ENCODE results near the gene ABCA3.

The ABCA3 gene

DNA sequence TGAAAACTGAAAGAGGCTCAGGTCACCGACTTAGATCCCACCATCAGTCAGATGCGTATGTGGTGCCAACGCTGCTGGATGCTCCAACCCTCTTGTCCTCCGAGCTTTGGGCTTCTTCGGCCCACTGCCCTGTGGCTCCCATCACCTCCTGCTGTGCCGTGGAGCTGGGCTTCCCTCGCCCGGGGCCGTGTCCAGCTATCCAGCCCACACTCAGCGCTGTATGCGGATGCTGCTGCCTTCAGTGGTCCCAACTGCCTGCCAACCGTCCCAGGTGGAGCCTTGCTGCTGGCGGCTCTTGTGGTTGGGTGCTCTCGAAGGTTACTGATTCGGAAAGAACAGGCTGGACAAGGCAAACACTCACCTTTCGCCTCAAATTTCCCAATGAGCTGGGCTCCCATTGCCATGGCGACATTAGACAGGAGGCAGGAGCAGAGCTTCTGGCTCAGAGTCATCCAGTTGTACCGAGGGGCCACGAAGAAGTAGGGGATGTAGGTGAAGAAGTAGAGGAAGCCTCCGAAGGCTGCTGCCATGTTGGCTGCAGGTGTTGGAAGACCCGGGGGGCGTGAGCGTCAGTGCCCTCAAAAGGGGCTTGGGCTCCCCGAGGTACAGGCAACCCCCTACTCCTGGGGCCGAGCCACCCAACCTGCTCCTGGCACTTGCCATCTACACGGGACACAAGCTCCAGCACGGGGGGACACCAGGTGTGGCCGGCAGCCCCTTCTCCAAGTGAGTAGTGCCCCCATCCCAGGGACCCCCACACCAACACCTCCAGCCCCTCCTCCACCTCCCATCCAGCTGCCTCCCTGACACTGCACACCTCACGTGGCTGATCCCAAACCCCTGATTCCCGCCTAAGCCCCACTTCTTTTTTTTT is 32.2 kb downstream of the ABCA3 start:
- no peak for DNase-seq

- no peak for DNase-seq
These were observed 40.7 kb downstream of the ABCA3 start for GRCh38 chr16:2299915-2300192.

GRCh38 chr16:2299121-2299914 is 41.2 kb downstream of the ABCA3 start:
- DNase-seq = no peak

- DNase-seq = no peak
These were observed 41.9 kb downstream of the ABCA3 start for GRCh38 chr16:2298621-2299020.

DNA sequence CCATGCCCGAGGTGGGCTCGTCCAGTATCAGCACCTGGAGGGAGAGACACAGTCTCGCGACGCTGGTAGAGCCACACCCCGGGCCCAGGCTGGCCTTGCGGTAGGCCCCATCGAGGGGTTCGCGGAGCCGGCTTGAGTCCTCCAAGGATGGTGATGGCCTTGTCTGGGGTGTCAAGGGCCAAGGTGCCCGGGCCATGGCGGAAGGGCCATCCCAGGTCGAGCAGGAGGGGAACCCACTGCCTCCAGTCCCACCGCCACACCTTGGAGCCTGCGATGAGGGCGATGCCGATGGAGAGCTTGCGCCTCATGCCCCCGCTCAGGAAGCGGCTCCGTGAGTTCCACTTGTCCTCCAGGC is 43.0 kb downstream of the ABCA3 start:
- no peak for DNase-seq

DNA sequence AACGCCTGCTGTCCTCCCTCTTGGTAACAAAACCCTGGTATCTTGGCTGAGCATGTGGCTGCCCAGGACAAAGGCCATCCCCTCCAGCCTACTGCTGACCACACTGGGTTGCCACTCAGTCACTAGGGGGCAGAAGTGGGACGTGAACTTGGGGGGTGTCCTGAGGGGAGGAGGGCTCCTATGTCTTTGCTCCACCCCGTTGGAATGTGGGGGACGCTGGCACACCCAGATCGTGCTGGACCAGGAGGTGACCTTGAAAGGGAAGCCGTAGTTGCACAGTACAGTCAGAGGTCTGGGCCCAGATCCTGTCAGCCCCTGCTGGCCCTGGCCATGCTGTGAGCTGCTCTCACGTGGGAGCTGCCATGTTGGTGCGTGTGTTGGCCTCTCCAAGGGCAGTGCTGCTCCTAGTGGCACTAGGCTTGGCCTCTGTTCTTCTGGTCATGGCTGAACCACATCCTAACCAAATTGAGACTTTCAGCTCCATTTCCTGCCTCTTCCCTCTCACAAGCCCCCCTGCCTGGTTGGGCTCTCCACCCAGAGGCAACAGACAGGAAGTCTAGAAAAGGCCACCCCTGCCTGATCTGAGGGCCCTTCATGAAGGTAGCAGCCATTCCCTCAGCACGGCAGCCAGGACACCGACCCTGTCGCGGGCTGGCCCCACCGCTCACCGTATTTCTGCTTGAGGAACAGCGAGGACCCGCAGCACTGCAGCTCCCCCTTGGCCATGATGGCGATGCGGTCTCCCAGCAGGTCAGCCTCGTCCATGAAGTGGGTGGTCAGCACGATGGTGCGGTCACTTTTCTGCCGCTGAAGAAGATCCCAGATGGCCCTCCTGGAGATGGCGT is 43.6 kb downstream of the ABCA3 start:
- DNase-seq = peak in 1 of 2 donors; percentile 5

GRCh38 chr16:2295056-2295798 is 45.3 kb downstream of the ABCA3 start:
- DNase-seq = peak in 1 of 2 donors; percentile 12

DNA sequence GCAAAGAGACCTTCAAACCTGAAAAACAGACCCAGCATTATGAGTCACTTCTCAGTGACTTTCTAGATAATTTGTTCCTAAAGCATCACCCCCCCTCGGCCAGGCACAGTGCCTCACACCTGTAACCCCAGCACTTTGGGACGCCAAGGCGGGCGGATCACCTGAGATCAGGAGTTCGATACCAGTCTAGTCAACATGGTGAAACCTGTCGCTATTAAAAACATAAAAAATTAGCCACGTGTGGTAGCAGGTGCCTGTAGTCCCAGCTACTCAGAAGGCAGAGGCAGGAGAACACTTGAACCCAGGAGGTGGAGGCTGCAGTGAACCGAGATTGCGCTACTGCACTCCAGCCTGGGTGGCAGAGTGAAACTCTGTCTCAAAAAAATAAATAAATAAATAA is 48.3 kb downstream of the ABCA3 start:
- DNase-seq = no peak

GRCh38 chr16:2289282-2289681 is 51.2 kb downstream of the ABCA3 start:
- no peak for DNase-seq

DNA sequence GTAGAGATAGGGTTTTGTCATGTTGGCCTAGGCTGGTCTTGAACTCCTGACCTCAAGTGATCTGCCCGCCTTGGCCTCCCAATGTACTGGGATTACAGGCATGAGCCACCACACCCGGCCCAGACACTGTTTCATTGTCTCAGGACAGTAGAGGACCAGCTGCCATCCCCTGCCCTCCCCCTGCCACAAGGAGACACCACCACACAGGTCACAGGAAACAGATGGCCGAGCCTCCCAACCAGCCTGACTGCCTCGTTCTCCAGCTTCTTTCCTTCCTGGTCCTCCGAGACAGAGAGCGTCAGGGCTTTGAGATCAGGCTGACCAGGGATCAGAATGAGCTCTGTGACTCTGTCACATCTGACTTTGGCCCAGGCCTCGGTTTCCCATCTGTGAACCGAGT is 51.8 kb downstream of the ABCA3 start:
- no peak for DNase-seq

- DNase-seq = no peak
These were observed 52.5 kb downstream of the ABCA3 start for GRCh38 chr16:2287916-2288547.

DNA sequence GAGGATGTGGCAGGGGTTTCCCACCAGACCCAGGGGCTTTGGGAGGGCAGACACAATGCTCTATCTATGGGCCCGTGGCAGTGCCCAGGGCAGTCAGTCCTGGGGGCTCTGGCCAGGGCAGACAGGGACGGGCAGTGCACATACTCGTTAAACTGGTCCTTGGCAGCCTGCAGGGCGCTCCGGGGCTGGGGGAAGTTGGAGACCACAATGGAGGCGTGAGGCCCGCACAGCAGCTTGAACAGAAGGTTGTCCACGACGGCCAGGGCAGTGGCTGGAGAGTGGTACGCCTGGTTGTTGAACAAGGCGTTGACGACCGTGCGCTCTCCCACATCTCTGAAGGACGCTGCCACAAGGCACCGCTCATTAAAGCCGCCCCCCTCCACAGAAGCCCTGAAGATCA is 54.0 kb downstream of the ABCA3 start:
- no peak for DNase-seq

- DNase-seq = no peak
These were observed 54.8 kb downstream of the ABCA3 start for GRCh38 chr16:2285731-2286191.

DNA sequence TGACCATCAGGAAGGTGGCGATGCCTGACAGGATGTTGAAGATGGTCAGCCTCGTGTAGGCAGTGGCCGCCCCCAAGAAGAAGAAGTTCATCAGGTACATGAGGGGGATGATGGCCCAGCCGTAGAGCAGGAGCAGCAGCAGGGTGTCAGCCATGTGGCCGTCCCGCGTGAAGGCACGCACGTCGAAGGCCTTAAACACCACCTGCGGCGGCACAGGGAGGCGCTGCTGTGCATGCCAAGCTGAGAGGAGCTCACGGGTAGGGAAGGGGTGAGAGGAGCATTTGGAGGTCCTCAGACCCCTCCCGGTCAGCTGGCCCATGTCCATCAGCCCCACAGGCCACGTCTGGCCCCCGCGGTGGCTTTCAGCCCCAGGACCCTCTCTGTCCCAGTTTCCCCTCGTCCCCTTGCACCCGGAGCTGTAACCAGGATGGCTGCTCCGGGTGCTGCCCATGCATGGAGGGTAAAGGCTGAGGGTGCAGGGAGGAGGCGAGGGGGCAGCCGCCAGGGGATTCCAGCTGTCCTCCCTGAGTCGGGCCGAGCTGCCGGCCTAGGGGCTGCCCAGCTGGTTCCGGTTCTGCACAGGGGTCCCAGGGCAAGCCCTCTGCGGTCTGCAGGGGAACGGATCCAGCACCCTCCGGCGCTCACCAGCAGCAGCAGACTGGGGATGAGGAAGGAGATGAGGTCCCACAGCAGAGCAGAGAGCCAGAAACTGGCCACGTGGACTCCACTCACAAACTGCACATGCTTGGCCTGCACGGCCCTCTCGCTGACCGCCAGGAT is 55.5 kb downstream of the ABCA3 start:
- DNase-seq = no peak

GRCh38 chr16:2284001-2284770 is 56.3 kb downstream of the ABCA3 start:
- no peak for DNase-seq

- no peak for DNase-seq
These were observed 57.5 kb downstream of the ABCA3 start for GRCh38 chr16:2282866-2283555.

- no peak for DNase-seq
These were observed 58.3 kb downstream of the ABCA3 start for GRCh38 chr16:2282262-2282661.

DNA sequence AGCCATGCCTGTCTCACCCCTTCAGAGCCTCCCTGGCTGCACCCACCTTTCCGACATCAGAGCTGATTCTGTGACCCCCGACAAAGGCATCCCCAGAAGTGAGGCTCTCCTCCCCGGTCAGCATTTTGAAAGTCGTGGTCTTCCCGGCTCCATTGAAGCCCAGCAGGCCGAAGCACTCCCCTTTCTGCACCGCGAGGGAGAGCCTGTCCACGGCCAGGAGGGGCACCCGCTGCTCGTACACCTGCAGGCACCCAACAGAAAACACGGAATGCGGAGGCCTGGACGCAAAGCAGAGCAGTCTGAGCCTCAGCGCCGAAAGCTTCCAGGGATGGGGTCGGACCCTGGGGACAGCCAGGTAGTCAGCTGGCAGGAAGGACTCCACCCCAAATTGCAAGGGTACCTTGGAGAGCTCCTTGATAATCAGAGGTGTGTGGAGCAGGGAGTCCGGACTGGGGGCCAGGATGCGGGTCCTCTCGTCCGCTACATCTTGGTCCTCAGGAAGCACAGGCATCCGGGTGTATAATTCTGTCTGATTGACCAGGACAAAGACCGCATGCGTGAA is 59.5 kb downstream of the ABCA3 start:
- DNase-seq = no peak

GRCh38 chr16:2280461-2280860 is 60.1 kb downstream of the ABCA3 start:
- DNase-seq = no peak
